GM19043 (cell line): ENCODE measurements around the gene ATXN2.
"Not testable (repeated sequence)": the region's sequence is repeated elsewhere in the genome, so short reads cannot be mapped to it uniquely, and the experiment has no call there.

Experiments used
- ATAC-seq: cut with Tn5 transposase; IDR thresholded peaks from one replicate; pipeline ENCODE4 v1.9.1; 2021; ENCODE audit warnings: low read depth; ENCODE audit not compliant: unreplicated experiment

ATXN2 gene, protein sequence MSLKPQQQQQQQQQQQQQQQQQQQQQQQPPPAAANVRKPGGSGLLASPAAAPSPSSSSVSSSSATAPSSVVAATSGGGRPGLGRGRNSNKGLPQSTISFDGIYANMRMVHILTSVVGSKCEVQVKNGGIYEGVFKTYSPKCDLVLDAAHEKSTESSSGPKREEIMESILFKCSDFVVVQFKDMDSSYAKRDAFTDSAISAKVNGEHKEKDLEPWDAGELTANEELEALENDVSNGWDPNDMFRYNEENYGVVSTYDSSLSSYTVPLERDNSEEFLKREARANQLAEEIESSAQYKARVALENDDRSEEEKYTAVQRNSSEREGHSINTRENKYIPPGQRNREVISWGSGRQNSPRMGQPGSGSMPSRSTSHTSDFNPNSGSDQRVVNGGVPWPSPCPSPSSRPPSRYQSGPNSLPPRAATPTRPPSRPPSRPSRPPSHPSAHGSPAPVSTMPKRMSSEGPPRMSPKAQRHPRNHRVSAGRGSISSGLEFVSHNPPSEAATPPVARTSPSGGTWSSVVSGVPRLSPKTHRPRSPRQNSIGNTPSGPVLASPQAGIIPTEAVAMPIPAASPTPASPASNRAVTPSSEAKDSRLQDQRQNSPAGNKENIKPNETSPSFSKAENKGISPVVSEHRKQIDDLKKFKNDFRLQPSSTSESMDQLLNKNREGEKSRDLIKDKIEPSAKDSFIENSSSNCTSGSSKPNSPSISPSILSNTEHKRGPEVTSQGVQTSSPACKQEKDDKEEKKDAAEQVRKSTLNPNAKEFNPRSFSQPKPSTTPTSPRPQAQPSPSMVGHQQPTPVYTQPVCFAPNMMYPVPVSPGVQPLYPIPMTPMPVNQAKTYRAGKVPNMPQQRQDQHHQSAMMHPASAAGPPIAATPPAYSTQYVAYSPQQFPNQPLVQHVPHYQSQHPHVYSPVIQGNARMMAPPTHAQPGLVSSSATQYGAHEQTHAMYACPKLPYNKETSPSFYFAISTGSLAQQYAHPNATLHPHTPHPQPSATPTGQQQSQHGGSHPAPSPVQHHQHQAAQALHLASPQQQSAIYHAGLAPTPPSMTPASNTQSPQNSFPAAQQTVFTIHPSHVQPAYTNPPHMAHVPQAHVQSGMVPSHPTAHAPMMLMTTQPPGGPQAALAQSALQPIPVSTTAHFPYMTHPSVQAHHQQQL

DNA sequence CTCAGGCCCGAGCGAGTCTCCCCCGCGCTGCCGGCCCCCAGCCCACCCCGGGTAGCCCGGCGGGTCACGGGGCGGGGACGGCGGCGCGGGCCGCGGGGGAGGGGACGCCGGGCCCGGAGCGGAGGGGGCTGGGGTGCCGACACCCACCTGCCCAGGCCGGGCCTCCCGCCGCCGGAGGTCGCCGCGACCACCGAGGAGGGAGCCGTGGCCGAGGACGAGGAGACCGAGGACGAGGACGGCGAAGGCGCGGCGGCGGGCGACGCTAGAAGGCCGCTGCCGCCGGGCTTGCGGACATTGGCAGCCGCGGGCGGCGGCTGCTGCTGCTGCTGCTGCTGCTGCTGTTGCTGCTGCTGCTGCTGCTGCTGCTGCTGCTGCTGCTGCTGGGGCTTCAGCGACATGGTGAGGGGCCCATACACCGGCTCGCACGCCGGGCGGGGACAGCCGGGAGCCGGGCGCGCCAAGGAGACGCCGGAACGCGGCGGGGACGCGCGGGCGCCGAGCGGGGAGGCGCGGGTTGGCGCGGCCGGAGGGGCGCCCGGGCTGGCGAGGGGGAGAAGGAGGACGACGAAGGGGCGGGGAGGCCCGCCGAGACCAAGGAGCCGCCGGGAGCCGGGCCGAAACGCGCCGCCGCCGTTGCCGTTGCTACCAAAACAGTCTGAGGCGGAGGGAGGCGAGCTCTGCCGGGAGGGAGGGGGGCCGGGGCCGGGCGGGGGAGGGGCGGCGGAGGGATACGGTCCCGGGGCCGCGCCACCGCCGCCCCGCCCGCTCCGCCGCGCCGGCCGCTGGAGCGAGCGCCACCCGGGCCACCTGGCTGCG, at the start of gene ATXN2:
ATXN2 (minus strand) TSS at position 679 of the 816 bp plus-strand sequence; CDS start at position 398, 281 bp downstream.
- peak; percentile 38 for ATAC-seq

DNA sequence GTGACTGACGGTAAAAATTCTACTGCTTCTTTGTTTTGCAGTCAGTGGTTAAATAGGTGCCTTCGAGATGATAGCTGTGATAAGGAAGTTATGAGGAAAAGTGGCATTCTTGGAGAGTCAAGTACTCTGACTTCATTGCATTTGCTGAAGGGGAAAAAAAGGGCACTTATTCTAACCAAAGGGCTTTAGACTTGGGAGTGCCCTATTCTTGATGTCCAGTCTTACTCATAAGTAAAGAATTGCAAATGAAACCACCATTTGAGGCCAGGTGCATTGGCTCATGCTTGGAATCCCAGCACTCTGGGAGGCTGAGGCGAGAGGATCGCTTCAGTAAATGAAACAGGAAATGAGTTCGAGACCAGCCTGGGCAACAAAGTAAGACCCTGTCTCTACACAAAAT, 46.3 kb upstream of the ATXN2 start:
- ATAC-seq: no peak

DNA sequence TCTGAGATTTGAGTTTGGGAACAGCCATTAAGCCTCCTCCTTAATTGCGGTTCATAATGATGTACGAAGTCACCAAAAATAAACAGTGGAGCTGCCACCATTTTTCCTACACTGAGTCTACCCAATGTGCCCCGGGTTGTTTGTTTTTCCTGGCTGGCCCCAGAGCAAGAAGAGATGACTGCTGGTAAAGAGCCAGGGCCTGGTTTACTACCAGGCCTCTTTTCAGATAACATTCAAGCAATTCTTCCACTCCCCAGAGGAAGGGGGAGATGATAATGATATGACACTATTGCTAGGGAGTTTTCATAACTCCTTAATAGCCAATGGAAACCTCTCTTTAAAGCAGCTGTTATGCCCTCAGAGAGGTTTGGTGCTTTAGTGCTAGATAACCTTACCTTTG, 44.3 kb upstream of the ATXN2 start:
- no peak for ATAC-seq

DNA sequence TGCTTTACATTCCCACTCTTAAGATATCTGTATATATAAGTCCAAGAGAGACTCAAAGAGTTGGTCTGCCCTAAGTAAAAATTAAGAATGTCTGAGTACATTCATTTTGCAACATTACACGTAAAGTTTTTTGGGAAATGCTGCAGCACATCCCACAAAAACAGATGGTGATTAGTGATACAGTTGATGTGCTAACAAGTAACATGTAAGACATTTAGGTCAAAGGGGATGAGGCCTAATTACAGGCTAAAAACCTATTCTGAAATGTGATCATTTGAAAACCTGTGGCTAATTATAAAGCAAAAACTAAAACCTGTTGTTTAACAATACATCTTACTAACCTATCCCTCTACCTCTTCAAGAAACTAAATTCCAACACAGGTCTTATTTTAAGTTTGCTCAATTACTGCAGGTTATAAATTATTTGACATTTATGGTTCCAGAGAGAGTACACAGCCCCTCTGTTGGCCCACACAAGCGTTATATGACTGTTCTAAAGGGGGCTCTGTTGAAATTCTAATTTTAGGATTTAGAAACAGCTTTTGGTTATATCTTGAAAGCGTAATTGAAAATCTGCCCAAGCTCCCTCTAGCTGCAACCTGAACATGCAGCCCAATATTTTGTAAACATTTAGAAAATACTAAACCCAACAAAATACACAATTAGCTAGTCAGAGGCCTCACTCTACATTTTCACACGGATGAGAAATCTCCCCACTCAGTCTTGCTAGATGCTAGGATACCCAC, 43.7 kb upstream of the ATXN2 start:
- no peak for ATAC-seq

DNA sequence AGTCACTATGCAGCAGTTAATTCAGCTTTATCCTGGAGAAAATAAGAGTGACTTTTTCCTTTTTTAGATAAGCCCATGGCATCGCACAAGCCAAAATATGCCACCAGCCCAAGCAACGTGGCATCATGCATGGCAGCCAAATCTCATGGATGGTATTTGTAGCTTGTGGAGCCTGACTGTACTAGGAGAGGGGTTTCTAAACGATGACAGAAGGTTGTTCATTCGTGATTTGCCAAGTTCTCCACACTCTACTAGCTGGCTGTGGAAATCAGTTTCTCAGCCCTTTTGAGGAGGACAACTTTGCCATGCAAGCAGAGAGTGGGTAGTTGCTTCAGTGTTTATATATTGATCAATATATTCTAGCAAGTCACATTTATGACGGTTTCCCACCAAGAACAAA, 41.4 kb upstream of the ATXN2 start:
- ATAC-seq: no peak

DNA sequence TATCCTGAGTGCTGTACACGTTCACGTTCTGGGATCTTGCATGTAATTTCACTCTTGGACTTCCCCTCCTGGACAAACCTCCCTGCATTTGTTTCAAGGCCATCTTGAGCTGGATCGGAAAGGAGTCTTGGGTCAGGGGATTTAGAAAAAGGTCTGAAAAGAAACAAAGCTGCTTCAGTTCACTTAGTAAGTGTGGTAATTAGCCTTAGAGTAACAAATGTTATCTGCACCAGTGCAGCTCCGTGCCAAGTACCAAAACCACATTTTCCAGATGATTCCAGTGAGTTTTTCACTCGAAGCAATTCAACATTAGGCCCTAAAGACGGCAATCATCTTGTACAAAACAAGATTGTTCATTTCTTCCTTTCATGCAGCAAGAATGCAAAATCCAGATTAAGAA, 39.4 kb upstream of the ATXN2 start:
- no peak for ATAC-seq

DNA sequence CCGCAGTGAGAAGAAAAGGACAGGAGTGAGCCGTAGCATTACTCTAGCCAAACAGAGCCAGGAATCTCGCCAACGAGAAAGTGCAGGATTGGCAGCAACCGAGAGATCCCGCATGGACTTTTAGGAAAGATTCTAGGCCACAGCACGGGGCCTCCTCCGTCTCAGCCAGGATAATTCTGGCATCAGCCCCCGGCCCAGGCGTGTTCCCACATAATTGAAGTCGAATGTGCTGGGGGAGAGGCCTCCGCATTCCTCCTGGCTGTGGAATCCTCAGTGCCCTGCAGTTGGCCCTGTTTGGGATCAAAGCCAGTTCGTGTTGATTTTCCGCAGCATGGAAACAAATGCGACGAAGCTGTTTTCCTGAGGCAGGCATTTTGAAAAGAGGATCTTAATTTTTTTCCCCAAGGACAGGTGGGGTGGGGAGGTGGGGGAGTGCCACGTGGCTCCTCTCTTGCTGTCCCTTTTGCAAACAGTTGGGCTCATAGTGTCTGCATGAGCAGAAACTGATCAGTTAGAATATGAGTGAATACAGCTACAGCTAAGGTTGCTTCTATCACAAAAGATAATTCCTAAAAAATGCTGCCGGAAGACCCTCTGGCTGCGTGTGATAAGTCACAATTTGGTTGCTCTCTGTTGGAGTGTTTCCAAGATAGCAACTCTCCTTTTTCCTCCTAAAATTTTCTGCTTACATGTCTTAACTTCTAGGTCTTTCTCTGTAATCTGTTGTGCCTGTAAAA, 37.3 kb upstream of the ATXN2 start:
- ATAC-seq: no peak

DNA sequence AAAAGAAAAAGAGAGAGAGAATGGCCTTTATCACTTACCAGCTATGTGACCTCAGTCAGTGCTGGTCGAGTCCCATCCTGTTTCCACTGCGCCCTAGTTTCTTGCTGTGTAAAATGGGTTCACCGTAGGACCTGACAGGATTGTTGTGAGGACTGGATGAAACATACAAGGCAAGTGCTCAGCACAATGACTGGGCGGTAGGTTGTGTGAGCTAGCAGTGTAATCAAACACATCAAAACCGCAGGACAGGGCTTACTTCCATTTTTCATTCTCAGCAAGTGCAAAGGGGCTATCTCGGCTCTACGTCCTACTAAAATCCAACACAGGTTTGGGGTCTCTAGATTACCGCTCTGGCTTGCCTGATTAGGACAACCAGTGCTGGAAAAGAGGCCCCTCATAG, 36.4 kb upstream of the ATXN2 start:
- no peak for ATAC-seq

DNA sequence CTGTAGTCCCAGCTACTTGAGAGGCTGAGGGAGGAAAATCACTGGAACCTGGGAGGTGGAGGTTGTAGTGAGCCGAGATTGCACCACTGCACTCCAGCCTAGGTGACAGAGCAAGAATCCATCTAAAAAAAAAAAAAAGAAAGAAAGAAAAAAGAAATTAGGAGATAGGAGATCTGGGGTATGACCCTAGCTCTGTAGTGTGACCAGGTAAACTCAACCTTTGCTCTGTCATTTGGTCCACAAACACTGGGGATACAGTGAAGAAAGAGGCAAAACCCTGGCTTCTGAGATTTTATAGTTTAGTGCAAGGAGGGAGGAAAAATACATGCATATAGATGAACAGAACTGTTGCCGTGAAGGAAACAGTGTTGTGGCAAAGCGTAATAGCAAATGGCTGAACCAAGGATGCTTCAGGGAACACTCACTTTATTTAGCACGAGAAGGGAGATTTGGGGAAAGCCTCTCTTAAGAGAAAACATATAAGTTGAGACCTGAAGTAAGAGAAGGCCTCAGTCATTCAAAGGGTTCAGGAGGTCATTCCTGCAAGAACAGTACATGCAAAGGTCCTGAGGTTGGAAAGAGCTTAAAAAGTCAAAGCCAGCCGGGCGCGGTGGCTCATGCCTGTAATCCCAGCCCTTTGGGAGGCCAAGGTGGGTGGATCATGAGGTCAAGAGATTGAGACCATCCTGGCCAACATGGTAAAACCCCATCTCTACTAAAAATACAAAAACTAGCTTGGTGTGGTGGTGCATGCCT, 29.6 kb upstream of the ATXN2 start:
- no peak for ATAC-seq

DNA sequence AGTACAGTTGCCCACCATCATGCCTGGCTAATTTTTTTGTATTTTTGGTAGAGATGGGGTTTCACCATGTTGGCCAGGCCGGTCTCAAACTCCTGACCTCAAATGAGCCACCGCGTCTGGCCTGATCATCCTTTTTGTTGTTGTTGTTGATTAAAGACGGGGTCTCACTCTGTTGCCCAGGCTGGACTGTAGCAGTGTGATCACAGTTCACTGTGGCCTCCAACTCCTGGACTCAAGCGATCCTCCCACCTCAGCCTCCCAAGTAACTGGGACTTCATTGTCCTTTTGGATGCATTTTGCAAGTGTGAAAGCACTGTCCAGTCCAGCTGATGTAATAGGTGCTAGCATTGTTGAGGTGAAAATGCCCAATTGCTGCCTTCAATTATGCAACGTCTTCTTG, 27.1 kb upstream of the ATXN2 start:
- no peak for ATAC-seq

DNA sequence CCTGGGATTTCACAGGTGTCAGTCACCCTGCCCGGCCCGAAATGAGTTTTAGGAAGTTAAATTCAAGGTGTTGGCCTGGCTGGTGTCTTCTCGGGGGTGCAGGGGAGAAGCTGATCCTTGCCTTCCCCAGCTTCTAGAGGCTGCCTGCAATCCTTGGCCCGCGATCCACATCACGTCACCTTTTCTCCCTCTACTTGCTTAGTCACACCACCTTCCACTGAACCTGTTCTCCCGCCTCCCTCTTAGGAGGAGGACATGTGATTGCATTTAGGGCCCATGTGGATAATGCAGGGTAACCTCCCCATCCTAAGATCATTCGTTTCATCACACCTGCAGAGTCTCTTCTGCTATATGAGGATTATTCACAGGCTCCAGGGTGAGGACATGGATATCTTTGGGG, 25.4 kb upstream of the ATXN2 start:
- no peak for ATAC-seq

DNA sequence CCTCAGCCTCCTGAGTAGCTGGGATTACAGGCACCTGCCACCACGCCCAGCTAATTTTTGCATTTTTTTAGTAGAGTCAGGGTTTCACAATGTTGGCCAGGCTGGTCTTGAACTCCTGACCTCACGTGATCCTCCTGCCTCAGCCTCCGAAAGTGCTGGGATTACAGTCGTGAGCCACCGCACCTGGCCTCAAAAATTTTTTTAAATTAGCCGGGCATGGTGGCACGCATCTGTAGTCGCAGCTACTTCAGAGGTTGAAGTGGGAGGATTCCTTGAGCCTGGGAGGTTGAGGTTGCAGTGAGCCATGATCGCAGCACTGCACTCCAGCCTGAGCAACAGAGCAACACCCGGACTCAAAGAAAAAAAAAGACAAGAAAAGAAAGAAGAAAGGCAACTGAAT, 18.7 kb upstream of the ATXN2 start:
- ATAC-seq: not testable (repeated sequence)

DNA sequence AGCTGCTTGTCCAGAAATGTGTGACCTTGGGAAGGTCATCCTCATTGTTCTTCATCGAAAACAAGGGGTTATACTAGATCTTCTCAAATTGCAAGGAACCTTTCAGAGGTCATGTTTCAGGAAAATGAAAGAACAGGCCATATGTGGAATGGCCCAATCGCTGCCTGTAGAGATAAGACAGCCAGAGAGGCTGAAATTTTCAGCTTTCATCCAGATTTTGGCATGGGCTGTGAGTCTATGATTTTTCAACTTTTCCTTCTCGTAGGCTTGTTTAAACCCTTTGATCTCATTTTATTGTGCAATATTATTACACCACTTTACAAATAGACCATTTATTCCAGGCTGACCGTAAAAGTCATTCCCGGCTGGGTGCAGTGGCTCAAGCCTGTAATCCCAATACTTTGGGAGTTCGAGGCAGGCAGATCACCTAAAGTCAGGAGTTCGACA, 17.1 kb upstream of the ATXN2 start:
- no peak for ATAC-seq

DNA sequence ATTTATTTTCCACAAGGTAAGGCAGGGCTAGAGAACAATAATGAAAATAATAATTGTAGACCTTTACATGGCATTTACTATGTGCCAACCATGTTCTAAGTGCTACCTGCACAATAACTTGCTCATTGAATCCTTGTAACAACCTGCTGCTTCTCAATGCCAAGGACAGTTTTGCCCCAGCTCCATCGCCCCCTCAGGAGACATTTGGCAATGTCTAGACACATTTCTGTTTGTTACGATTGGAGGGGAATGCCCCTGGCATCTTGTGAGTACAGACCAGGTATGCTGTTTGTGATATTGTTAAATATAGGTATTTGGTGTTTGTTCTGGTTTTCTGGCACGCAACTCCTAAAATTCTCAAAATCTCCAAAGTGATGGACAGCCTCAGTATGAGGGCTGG, 8.1 kb upstream of the ATXN2 start:
- ATAC-seq: no peak

DNA sequence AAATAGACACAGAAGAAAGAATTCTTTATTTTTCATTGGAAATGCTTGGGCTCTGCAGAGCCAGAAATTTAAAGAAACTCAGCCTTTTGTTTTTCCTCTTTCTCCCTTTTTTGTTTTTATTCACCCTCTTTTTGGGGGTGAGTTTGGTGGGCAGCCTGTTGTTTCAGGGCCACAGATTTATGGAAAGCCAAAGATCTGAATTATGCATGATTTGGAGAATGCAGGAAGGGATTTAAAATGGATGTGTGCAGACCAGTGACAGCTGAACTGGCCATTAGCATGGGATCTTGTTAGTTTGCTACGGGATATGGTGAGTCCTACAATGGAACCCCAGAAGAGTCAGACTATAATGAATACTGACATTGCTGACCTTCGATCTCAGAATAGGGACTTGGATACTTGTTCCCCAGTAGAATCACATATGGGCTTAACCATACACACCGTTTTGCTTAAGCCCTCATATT, 7.7 kb upstream of the ATXN2 start:
- ATAC-seq: no peak

DNA sequence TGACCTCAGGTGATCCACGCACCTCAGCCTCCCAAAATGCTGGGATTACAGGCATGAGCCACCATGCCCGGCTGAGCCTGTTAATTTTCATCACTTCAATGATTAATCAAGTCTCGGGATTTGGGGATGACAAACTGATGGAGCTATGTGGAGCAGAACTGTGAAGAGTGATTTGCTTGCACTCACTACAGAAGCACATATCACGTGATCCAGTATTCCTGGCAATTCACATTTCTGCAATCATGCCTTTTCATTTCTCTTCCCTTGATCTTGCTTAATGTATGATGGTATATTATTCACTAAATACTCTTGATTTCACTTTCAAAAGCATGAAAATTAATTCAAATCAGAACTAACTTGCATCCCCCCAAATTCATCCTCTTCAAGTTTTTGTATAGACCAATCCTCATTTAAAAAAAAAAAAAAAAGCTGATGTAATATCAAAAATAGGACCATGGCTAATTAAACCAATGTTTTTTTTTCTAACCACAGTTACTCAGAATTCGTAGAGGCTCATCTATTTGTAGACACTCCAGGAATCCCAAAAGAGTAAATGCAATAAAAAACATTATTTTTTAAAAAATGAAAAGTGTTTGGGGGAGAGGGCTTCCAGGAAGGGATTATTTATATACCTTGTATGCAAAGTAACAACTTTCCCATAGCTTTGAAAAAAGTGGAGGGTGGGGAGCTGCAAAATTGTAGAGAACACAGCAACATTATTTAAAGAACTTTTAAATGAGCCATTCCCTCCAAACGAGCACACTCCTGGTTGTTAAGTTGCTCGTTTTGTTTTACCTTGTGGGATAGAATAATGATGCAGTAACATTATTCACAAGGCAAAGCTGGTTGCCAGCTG, 7.0 kb upstream of the ATXN2 start:
- no peak for ATAC-seq

DNA sequence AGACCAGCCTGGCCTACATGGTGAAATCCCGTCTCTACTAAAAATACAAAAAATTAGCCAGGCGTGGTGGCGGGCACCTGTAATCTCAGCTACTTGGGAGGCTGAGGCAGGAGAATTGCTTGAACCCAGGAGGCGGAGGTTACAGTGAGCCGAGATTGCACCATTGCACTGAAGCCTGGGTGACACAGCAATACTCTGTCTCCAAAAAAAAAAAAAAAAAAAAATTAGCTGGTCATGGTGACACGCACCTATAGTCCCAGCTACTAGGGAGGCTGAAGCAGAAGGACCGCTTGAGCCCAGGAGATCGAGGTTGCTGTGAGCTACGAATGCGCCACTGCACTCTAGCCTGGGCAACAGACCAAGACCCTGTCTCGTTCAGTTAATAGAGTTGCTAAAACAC, 3.7 kb upstream of the ATXN2 start:
- ATAC-seq: not testable (repeated sequence)
